Naive thymus-derived CD8-positive, alpha-beta T cell (primary cell): Measurements from ENCODE around the gene TRMT5. TPM values are rescaled to one million over a fixed set of nuclear protein-coding genes. Genes with fewer than 3 reads are reported as not detected.

ENCODE experiments used
- polyA plus RNA-seq, 3 donors: library from polyadenylated mRNA; unstranded; fragments of 300-500 nt; fragmentation: Illumina TruSeq; gene quantifications; one replicate each; pipeline ENCODE4 v1.2.3, GENCODE V29; 2021
- total RNA-seq, 8 experiments: library from RNA in 2 of 8; stranded (reverse) in 2 of 8; gene quantifications; one replicate each; pipeline ENCODE4 v1.2.3 and lab custom pipeline; 2021 to 2026

Gene TRMT5
- total and polyA plus RNA-seq, 5 experiments from 2014 or later: 2.5 to 12.6 (median 7.6) TPM

Other genes with a start within 250 kb of the TRMT5 start
- 10 to 100 TPM; 19.1 to 19.6 TPM for gene MNAT1, start 246.3 kb downstream of the TRMT5 start, total RNA-seq
- gene MNAT1, start 246.3 kb downstream of the TRMT5 start, polyA plus RNA-seq: 10 to 100 TPM; 16.4 to 21.7 (median 17.3) TPM
- gene SLC38A6, start 166 bp upstream of the TRMT5 start, total RNA-seq: 10 to 100 TPM; 14.0 to 15.7 TPM
- gene SLC38A6, start 166 bp upstream of the TRMT5 start, polyA plus RNA-seq: 1 to 10 TPM; 3.6 to 7.8 (median 7.7) TPM